ENCODE data around the gene SLC16A6. TPM values are rescaled to one million over a fixed set of nuclear protein-coding genes. Genes with fewer than 3 reads are reported as not detected.

SLC16A6 gene
- total and polyA plus RNA-seq, 12 donors, result 0.47 to 83.0 (median 2.5) TPM

DNA sequence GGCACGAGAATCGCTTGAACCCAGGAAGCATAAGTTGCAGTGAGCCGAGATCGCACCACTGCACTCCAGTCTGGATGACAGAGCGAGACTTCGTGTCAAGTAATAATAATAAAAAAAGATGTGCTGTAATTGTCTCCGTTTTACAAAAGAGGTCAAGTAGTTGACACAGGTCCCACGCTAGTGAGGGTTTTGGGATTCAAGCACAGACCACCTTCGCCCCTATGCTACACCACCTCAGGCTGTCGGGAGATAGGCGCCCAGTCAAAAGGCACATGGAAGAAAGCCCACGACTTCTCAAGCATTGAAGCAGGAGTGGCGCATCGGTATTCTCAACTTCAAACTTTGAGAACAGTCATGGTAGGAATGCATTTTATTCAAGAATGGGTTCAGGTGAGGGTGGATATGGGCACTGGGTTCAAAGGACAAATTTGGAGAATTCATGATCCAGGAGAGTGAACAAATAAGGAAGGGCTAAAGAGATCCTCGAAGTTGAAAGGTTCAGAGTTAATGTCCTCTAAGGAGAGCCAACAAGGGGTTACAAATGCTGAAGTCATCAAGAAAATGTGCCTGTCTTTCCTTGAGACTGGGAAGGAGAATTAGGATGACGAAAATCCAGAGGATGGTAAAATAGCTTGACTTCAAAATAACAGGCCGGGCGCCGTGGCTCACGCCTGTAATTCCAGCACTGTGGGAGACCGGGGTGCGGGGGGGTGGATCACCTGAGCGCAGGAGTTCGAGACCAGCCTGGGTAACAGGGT is 44.5 kb downstream of the SLC16A6 start:
- 91 to 93% (median 93%) methylated on average over 24 of the region's 24 CpGs for WGBS, 4 donors
- no peaks in the 10 kb centered on the region for H3K27me3 ChIP-seq
- H3K27ac ChIP-seq, result peak overlapping the region in 1 of 5 donors; percentile 97
- H3K9me3 ChIP-seq (replicated peaks in 1 of 3), result no peaks in the 10 kb centered on the region
- peak in 3 of 7 donors; percentile 25 to 69 (median 28) for DNase-seq
- intact Hi-C loops (cut with DNase I), result no loop called here
- TF ChIP-seq POLR2A (IDR thresholded peaks at IDR 0.05), result no peak
- TF ChIP-seq, protein P1, sequence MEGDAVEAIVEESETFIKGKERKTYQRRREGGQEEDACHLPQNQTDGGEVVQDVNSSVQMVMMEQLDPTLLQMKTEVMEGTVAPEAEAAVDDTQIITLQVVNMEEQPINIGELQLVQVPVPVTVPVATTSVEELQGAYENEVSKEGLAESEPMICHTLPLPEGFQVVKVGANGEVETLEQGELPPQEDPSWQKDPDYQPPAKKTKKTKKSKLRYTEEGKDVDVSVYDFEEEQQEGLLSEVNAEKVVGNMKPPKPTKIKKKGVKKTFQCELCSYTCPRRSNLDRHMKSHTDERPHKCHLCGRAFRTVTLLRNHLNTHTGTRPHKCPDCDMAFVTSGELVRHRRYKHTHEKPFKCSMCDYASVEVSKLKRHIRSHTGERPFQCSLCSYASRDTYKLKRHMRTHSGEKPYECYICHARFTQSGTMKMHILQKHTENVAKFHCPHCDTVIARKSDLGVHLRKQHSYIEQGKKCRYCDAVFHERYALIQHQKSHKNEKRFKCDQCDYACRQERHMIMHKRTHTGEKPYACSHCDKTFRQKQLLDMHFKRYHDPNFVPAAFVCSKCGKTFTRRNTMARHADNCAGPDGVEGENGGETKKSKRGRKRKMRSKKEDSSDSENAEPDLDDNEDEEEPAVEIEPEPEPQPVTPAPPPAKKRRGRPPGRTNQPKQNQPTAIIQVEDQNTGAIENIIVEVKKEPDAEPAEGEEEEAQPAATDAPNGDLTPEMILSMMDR (IDR thresholded peaks at IDR 0.05), result no peak
- H3K4me3 ChIP-seq, result peak overlapping the region in 1 of 4 donors; percentile 91
- peaks cover 0 to 9% of the 10 kb centered on the region in 2 donors for H3K36me3 ChIP-seq (replicated peaks in 1 of 2)
- peaks cover 10% of the 10 kb centered on the region in 2 donors for H3K4me1 ChIP-seq (replicated peaks in 1 of 2)

DNA sequence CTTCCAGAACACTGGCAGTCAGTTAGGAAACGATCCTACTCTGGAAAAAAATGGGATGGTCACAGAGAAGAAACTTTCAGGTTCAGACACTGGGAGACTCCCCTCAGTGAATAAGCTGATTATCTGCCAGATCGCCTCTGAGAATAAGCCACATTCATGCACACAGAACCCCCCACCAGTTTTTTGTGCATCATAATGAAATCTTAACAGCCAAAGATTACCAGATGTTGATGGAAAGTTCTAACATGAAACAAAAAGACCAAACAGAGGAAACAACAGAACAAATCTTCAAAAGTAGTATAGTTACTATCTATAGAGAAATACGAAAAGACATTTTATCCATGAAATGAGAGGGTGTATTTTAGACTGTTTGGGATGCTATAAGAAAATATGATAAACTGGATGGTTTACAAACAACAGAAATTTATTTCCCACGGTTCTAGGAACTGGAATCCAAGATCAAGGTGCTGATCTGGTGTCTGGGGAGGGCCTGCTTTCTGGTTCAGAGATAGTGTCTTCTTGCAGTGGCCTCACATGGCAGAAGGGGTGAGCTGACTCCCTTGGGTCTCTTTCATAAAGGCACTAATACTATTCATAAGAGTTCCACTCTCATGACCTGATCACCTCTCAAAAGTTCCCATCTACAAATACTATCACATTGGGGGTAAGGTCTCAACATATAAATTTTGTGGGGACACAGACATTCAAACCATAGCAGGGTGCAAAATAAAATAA is 51.1 kb downstream of the SLC16A6 start:
- H3K27me3 ChIP-seq, result no peaks in the 10 kb centered on the region
- TF ChIP-seq, protein P1 (IDR thresholded peaks at IDR 0.05), result no peak
- no peak for TF ChIP-seq POLR2A (IDR thresholded peaks at IDR 0.05)
- H3K9me3 ChIP-seq (replicated peaks in 1 of 3), result no peaks in the 10 kb centered on the region
- intact Hi-C loops (cut with DNase I), result no loop called here
- no peak overlapping the region for H3K27ac ChIP-seq
- no peak overlapping the region for H3K4me3 ChIP-seq
- H3K36me3 ChIP-seq (replicated peaks in 1 of 2), result no peaks in the 10 kb centered on the region
- DNase-seq, result no peak
- WGBS, 4 donors, result 75 to 90% (median 84%) methylated on average over 4 of the region's 4 CpGs
- H3K4me1 ChIP-seq (replicated peaks in 1 of 2), result peaks cover 0 to 3% of the 10 kb centered on the region in 2 donors

DNA sequence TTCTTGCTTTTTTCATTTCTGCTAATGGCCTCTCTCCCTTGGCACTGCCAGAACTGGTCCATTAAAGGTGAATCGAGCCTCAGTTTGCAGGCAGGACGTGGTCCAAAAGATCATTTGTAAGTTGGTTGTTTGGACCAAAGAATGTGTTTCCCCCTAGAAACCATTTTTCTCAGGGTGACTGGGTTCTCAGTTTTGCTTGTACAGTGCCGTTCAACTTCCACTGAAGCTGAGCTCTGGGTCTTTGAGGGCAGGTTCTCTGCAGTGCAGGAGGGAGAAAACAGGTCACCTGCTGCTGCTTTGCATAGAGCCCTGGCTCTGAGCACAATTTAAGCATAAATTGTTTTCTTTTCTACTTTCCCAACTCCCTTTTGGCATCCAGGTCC is 52.1 kb downstream of the SLC16A6 start:
- H3K4me1 ChIP-seq (replicated peaks in 1 of 2), result peaks cover 0 to 10% of the 10 kb centered on the region in 2 donors
- intact Hi-C loops (cut with DNase I), result no loop called here
- H3K9me3 ChIP-seq (replicated peaks in 1 of 3), result no peaks in the 10 kb centered on the region
- TF ChIP-seq, protein P1 (IDR thresholded peaks at IDR 0.05), result no peak
- no peak for TF ChIP-seq POLR2A (IDR thresholded peaks at IDR 0.05)
- no peak overlapping the region for H3K27ac ChIP-seq
- no peak for DNase-seq
- no peaks in the 10 kb centered on the region for H3K27me3 ChIP-seq
- no peak overlapping the region for H3K4me3 ChIP-seq
- H3K36me3 ChIP-seq (replicated peaks in 1 of 2), result no peaks in the 10 kb centered on the region
- 74 to 89% (median 87%) methylated on average over 3 of the region's 3 CpGs for WGBS, 4 donors

DNA sequence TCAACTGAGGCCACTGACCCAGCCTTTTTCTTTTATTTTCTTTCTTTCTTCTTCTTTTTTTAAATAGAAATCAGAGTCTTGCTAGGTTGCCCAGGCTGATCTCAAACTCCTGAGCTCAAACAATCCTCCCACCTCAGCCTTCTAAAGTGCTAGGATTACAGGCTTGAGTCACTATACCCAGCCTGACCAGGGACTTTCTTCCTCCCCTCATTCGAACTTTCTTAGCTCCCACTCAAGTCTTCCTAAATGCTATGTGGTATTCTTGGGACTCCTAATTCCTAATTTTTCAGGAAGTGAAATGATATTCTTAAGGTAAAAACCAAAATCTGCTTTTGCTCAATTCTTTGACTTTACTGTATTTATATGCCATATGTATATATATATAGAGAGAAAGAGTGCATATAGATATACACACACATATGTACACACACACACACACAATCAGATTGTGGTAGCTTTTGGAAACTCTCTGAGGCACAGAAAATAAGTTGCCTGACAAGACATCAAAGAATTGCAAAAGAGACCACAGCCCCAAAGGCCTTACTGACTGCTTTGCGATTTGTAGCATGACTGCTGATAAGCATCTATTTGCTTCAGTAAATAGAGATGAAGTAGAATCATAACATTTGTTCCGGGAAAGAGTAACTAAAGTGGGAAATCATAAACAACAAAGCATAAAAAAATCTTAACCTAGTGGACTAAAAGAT is 52.6 kb downstream of the SLC16A6 start:
- H3K4me1 ChIP-seq (replicated peaks in 1 of 2), result peaks cover 0 to 10% of the 10 kb centered on the region in 2 donors
- no peaks in the 10 kb centered on the region for H3K36me3 ChIP-seq (replicated peaks in 1 of 2)
- no peaks in the 10 kb centered on the region for H3K9me3 ChIP-seq (replicated peaks in 1 of 3)
- no peaks in the 10 kb centered on the region for H3K27me3 ChIP-seq
- peak overlapping the region in 2 of 5 donors; percentile 18 to 71 for H3K27ac ChIP-seq
- intact Hi-C loops (cut with DNase I), result no loop called here
- TF ChIP-seq POLR2A (IDR thresholded peaks at IDR 0.05), result no peak
- TF ChIP-seq, protein P1 (IDR thresholded peaks at IDR 0.05), result no peak
- WGBS, 4 donors, result 52 to 77% (median 69%) methylated on average over 3 of the region's 3 CpGs
- no peak for DNase-seq
- no peak overlapping the region for H3K4me3 ChIP-seq

All from adrenal gland (tissue), 12 donors.